NT2/D1 (cell line): Measurements from ENCODE around the gene LPGAT1.

Experiments used
- DNase-seq: peaks from one replicate; pipeline ENCODE4 v3.0.0-alpha.2; 2011; ENCODE audit warnings: low read depth, low spot score
- H3K27me3 ChIP-seq: 2 replicates; pipeline ENCODE4 v1.6.0; 2011; ENCODE audit warnings: mild to moderate bottlenecking; ENCODE audit not compliant: insufficient read length, insufficient read depth
- H3K36me3 ChIP-seq: 2 replicates; pipeline ENCODE4 v1.6.1; 2011; ENCODE audit warnings: mild to moderate bottlenecking, low read length, mixed read lengths; ENCODE audit not compliant: insufficient read depth, insufficient read length
- H3K4me1 ChIP-seq: 2 replicates; pipeline ENCODE4 v1.5.1; 2011; ENCODE audit not compliant: insufficient read depth, insufficient read length
- H3K4me3 ChIP-seq: 2 replicates; pipeline ENCODE4 v1.5.1; 2011; ENCODE audit warnings: low read depth; ENCODE audit not compliant: insufficient read length
- H3K9ac ChIP-seq: 2 replicates; pipeline ENCODE4 v1.6.0; 2011; ENCODE audit warnings: low read depth; ENCODE audit not compliant: insufficient read length
- H3K9me3 ChIP-seq: 2 replicates; pipeline ENCODE4 v1.5.1; 2011; ENCODE audit warnings: mild to moderate bottlenecking, low read length; ENCODE audit not compliant: insufficient read depth
- SUZ12 ChIP-seq: IDR thresholded peaks from 2 replicates; pipeline ENCODE4 v1.6.1; 2011; ENCODE audit not compliant: insufficient read length, insufficient read depth; ENCODE audit errors: extremely low read depth
- YY1 ChIP-seq: IDR thresholded peaks from 2 replicates; pipeline ENCODE4 v1.6.1; 2011; ENCODE audit not compliant: insufficient read length, insufficient read depth
- ZNF274 ChIP-seq: IDR thresholded peaks from 2 replicates; pipeline ENCODE4 v1.6.1; 2011; ENCODE audit warnings: mild to moderate bottlenecking, low read depth, low read length

The LPGAT1 gene

GRCh38 chr1:211705467-211706091 lies 125.0 kb downstream of the LPGAT1 start:
- TF ChIP-seq ZNF274 (no peak), SUZ12 (no peak), YY1 (no peak)
- peaks cover 6% of the 10 kb centered on the region for H3K4me1 ChIP-seq
- no peak overlapping the region for H3K4me3 ChIP-seq
- peaks cover 5% of the 10 kb centered on the region for H3K27me3 ChIP-seq
- no peak overlapping the region for H3K9ac ChIP-seq
- no peak for DNase-seq
- H3K9me3 ChIP-seq, result no peaks in the 10 kb centered on the region
- H3K36me3 ChIP-seq, result no peaks in the 10 kb centered on the region

- DNase-seq, result no peak
Measured at GRCh38 chr1:211704543-211704942, 126.0 kb downstream of the LPGAT1 start.

GRCh38 chr1:211703812-211704537 lies 126.6 kb downstream of the LPGAT1 start:
- Histone ChIP-seq H3K9me3 (no peaks in the 10 kb centered on the region), H3K4me1 (peaks cover 6% of the 10 kb centered on the region), H3K36me3 (no peaks in the 10 kb centered on the region), H3K9ac (no peak overlapping the region), H3K27me3 (peaks cover 11% of the 10 kb centered on the region), H3K4me3 (no peak overlapping the region)
- no peak for DNase-seq
- no peak for TF ChIP-seq SUZ12
- no peak for TF ChIP-seq YY1
- TF ChIP-seq ZNF274, result no peak

More at GRCh38 chr1:211704543-211704942, 126.0 kb downstream of the LPGAT1 start:
- no peaks in the 10 kb centered on the region for H3K36me3 ChIP-seq
- no peak overlapping the region for H3K4me3 ChIP-seq
- peaks cover 5% of the 10 kb centered on the region for H3K27me3 ChIP-seq
- TF ChIP-seq YY1 (no peak), ZNF274 (no peak), SUZ12 (no peak)
- H3K9me3 ChIP-seq, result no peaks in the 10 kb centered on the region
- peaks cover 6% of the 10 kb centered on the region for H3K4me1 ChIP-seq
- no peak overlapping the region for H3K9ac ChIP-seq

GRCh38 chr1:211701733-211702132 lies 128.8 kb downstream of the LPGAT1 start:
- H3K4me1 ChIP-seq, result peaks cover 11% of the 10 kb centered on the region
- no peaks in the 10 kb centered on the region for H3K36me3 ChIP-seq
- H3K4me3 ChIP-seq, result no peak overlapping the region
- peaks cover 16% of the 10 kb centered on the region for H3K27me3 ChIP-seq
- H3K9me3 ChIP-seq, result no peaks in the 10 kb centered on the region
- TF ChIP-seq SUZ12 (no peak), ZNF274 (no peak), YY1 (no peak)
- no peak for DNase-seq
- no peak overlapping the region for H3K9ac ChIP-seq

GRCh38 chr1:211699059-211699458 lies 131.5 kb downstream of the LPGAT1 start:
- TF ChIP-seq ZNF274 (no peak), YY1 (no peak), SUZ12 (no peak)
- Histone ChIP-seq H3K9ac (no peak overlapping the region), H3K27me3 (peaks cover 20% of the 10 kb centered on the region), H3K9me3 (no peaks in the 10 kb centered on the region; the same call in 1 of the 2 replicates), H3K36me3 (no peaks in the 10 kb centered on the region), H3K4me1 (peaks cover 18% of the 10 kb centered on the region), H3K4me3 (no peak overlapping the region)
- DNase-seq, result no peak

- DNase-seq, result peak; percentile 77
- Histone ChIP-seq H3K36me3 (no peaks in the 10 kb centered on the region), H3K4me1 (peaks cover 12% of the 10 kb centered on the region), H3K4me3 (no peak overlapping the region), H3K27me3 (peaks cover 20% of the 10 kb centered on the region), H3K9ac (peak overlapping the region; percentile 51), H3K9me3 (no peaks in the 10 kb centered on the region; the same call in 1 of the 2 replicates)
- no peak for TF ChIP-seq SUZ12
- no peak for TF ChIP-seq ZNF274
Measured at GRCh38 chr1:211698161-211699026, 132.2 kb downstream of the LPGAT1 start.

- TF ChIP-seq YY1, result no peak
- no peak for TF ChIP-seq SUZ12
- TF ChIP-seq ZNF274, result no peak
- DNase-seq, result no peak
- Histone ChIP-seq H3K4me3 (no peak overlapping the region), H3K4me1 (peaks cover 12% of the 10 kb centered on the region), H3K36me3 (no peaks in the 10 kb centered on the region), H3K27me3 (peaks cover 20% of the 10 kb centered on the region), H3K9me3 (no peaks in the 10 kb centered on the region; the same call in 1 of the 2 replicates), H3K9ac (peak overlapping the region; percentile 18)
Measured at GRCh38 chr1:211697356-211697755, 133.2 kb downstream of the LPGAT1 start.
